ENCODE data around the gene NR2C2. TPM values are rescaled to one million over a fixed set of nuclear protein-coding genes. Genes with fewer than 3 reads are reported as not detected.

Gene NR2C2
- total and polyA plus RNA-seq, 9 of the 15 experiments (the other 6 are each of a cell fraction or from before 2014, with no cell fraction given), result 6.1 to 33.0 (median 14.6) TPM

DNA sequence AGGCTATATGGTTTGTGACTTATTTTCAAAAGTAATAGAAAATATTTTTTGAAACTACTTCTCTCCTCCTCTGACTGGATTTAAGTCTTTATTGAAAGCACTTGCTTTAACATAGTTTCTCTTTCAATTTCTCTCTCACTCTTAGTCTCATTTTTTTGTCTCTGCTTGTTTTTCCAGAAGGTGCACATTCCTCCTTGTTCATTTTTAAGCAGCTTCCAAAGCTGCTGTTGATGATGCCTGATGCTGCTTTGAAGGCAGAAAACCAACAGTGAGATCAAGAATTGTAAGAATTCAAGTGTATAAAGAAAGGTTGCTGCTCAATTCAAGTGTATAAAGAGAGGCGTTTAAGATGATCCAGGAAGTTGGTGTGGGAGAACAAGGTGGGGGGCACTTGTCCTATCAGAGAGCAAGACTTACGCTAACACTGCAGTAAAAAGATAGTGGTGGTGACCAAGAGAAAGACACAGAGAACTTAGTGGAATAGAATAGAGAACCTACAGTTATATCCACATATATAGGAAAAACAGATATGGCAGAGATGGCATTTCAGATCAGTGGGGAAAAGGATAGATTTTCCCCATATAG is 12.1 kb downstream of the NR2C2 start (continued):
- TF ChIP-seq, protein P1, sequence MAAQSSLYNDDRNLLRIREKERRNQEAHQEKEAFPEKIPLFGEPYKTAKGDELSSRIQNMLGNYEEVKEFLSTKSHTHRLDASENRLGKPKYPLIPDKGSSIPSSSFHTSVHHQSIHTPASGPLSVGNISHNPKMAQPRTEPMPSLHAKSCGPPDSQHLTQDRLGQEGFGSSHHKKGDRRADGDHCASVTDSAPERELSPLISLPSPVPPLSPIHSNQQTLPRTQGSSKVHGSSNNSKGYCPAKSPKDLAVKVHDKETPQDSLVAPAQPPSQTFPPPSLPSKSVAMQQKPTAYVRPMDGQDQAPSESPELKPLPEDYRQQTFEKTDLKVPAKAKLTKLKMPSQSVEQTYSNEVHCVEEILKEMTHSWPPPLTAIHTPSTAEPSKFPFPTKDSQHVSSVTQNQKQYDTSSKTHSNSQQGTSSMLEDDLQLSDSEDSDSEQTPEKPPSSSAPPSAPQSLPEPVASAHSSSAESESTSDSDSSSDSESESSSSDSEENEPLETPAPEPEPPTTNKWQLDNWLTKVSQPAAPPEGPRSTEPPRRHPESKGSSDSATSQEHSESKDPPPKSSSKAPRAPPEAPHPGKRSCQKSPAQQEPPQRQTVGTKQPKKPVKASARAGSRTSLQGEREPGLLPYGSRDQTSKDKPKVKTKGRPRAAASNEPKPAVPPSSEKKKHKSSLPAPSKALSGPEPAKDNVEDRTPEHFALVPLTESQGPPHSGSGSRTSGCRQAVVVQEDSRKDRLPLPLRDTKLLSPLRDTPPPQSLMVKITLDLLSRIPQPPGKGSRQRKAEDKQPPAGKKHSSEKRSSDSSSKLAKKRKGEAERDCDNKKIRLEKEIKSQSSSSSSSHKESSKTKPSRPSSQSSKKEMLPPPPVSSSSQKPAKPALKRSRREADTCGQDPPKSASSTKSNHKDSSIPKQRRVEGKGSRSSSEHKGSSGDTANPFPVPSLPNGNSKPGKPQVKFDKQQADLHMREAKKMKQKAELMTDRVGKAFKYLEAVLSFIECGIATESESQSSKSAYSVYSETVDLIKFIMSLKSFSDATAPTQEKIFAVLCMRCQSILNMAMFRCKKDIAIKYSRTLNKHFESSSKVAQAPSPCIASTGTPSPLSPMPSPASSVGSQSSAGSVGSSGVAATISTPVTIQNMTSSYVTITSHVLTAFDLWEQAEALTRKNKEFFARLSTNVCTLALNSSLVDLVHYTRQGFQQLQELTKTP (IDR thresholded peaks at IDR 0.05; ENCODE audit: low read depth in 1 of 2, partially characterized antibody in 2 of 2), result no peak

DNA sequence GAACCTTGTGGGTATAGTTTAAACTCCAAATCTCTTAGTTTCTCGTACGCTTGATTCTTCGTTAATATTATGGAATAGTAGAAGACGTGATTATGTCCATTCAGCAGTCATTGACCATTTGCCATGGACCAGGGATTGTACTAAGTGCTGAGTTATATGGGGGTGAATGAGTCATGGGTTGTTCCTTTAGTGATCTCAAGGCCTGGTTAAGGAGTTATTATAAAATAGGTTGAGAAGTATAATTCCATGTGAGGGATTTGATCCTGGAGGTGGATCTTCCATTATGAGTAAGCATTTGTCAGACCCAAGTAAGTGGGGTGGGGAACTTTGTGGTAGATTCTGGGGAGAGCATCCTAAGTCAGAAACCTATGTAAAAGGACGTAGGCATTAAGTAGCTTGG is 15.4 kb downstream of the NR2C2 start:
- peaks cover 29% of the 10 kb centered on the region for H3K36me3 ChIP-seq (ENCODE audit: control insufficient read depth, insufficient read depth, low read length)
- H3K9ac ChIP-seq (ENCODE audit: insufficient read depth in 1 of 2, low read depth in 2 of 2, low read length in 2 of 2), result no peak overlapping the region
- H3K4me1 ChIP-seq (replicated peaks in 1 of 2; ENCODE audit: control insufficient read depth in 2 of 2, insufficient read depth in 2 of 2, low read length in 2 of 2), result peaks cover 0 to 5% of the 10 kb centered on the region in 2 experiments; a peak in 2 of 5 replicates
- ChIA-PET CTCF (ENCODE audit: low intra/inter-chr PET ratio) (no interaction called here), POLR2A (no interaction called here)
- H4K20me1 ChIP-seq (replicated peaks; ENCODE audit: control insufficient read depth, insufficient read depth, low read length), result no peaks in the 10 kb centered on the region; the same call in 1 of the 2 replicates
- ATAC-seq (no peak), DNase-seq (ENCODE audit: extremely low read depth in 1 of 4, low spot score in 3 of 4) (no peak), FAIRE-seq (no peak)
- BruUV-seq (replicated peaks), result no TSS peak
- WGBS (ENCODE audit: insufficient coverage, low coverage, missing lambda C conversion rate), result 91% methylated on average over 5 of the region's 5 CpGs
- H3K79me2 ChIP-seq (ENCODE audit: control insufficient read depth, insufficient read depth, low read length), result peaks cover 29% of the 10 kb centered on the region
- H3K27ac ChIP-seq (ENCODE audit: extremely low read depth, low read depth, low read length), result no peak overlapping the region
- no peak overlapping the region for H3K4me3 ChIP-seq
- no peak overlapping the region for H3K4me2 ChIP-seq (ENCODE audit: insufficient read depth, low read length)
- H2AFZ ChIP-seq (ENCODE audit: low read depth, low read length), result no peak overlapping the region
- no peaks in the 10 kb centered on the region for H3K9me1 ChIP-seq (ENCODE audit: control insufficient read depth, insufficient read depth, low read length)
- in situ Hi-C loops (cut with MboI) (no loop called here), intact Hi-C loops (cut with micrococcal nuclease) (no loop called here)
- H3K27me3 ChIP-seq (ENCODE audit: control insufficient read depth in 2 of 2, insufficient read depth in 2 of 2, low read length in 2 of 2), result no peaks in the 10 kb centered on the region
- no peaks in the 10 kb centered on the region for H3K9me3 ChIP-seq (replicated peaks; ENCODE audit: control insufficient read depth, insufficient read depth, low read depth, low read length)
- TF ChIP-seq DMBX1 (CRISPR knock-in tag; IDR thresholded peaks at IDR 0.05; ENCODE audit: borderline replicate concordance), result no peak
- no peak for TF ChIP-seq ZNF253 (CRISPR knock-in tag; conservative IDR thresholded peaks at IDR 0.05)
- TF ChIP-seq TAF1 (IDR thresholded peaks at IDR 0.05; ENCODE audit: control insufficient read depth, extremely low read depth, insufficient read depth, low read length, severe bottlenecking), result no peak
- TF ChIP-seq, protein P2, sequence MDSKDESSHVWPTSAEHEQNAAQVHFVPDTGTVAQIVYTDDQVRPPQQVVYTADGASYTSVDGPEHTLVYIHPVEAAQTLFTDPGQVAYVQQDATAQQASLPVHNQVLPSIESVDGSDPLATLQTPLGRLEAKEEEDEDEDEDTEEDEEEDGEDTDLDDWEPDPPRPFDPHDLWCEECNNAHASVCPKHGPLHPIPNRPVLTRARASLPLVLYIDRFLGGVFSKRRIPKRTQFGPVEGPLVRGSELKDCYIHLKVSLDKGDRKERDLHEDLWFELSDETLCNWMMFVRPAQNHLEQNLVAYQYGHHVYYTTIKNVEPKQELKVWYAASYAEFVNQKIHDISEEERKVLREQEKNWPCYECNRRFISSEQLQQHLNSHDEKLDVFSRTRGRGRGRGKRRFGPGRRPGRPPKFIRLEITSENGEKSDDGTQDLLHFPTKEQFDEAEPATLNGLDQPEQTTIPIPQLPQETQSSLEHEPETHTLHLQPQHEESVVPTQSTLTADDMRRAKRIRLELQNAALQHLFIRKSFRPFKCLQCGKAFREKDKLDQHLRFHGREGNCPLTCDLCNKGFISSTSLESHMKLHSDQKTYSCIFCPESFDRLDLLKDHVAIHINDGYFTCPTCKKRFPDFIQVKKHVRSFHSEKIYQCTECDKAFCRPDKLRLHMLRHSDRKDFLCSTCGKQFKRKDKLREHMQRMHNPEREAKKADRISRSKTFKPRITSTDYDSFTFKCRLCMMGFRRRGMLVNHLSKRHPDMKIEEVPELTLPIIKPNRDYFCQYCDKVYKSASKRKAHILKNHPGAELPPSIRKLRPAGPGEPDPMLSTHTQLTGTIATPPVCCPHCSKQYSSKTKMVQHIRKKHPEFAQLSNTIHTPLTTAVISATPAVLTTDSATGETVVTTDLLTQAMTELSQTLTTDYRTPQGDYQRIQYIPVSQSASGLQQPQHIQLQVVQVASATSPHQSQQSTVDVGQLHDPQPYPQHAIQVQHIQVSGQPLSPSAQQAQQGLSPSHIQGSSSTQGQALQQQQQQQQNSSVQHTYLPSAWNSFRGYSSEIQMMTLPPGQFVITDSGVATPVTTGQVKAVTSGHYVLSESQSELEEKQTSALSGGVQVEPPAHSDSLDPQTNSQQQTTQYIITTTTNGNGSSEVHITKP (IDR thresholded peaks at IDR 0.05; ENCODE audit: partially characterized antibody), result peak; percentile 84
- 0 out of 2 replicates have a peak, but pooled peaks have one; percentile 27 for TF ChIP-seq ZNF316 (IDR thresholded peaks at IDR 0.05)
